Uterus (tissue), 4 donors: ENCODE data around the gene CIB2. TPM values are rescaled to one million over a fixed set of nuclear protein-coding genes. Genes with fewer than 3 reads are reported as not detected.

ENCODE experiments used
- DNase-seq, 2 donors: peaks; one replicate each; pipeline ENCODE4 v3.0.0-alpha.2; 2019 to 2020
- H3K27ac ChIP-seq, 2 donors: fragments of 200-600 bp; sonication (generic); 1 replicate in 1 of 2; 2 replicates in 1 of 2; pipeline ENCODE4 v1.5.1; 2016 to 2018
- H3K27me3 ChIP-seq, 2 donors: fragments of 200-600 bp; sonication (generic); one replicate each; pipeline ENCODE4 v1.5.1; 2018 to 2019; ENCODE audit warnings: control low read depth in 1 of 2
- H3K36me3 ChIP-seq, 2 donors: fragments of 200-600 bp; sonication (generic); one replicate each; pipeline ENCODE4 v1.5.1; 2019; ENCODE audit warnings: control low read depth in 1 of 2
- H3K4me1 ChIP-seq, 2 donors: fragments of 200-600 bp; sonication (generic); one replicate each; pipeline ENCODE4 v1.5.1; 2018 to 2019; ENCODE audit warnings: control low read depth in 1 of 2
- H3K4me3 ChIP-seq, 2 donors: fragments of 200-600 bp; sonication (generic); 1 replicate in 1 of 2; 2 replicates in 1 of 2; pipeline ENCODE4 v1.5.1; 2018 to 2019; ENCODE audit warnings: mild to moderate bottlenecking in 1 of 2
- H3K9me3 ChIP-seq, 2 donors: fragments of 200-600 bp; sonication (generic); one replicate each; pipeline ENCODE4 v1.5.1; 2019; ENCODE audit warnings: control low read depth in 1 of 2
- CTCF ChIP-seq, 4 experiments: fragments of 200-600 bp in 2 of 4; fragments of 450-650 bp in 2 of 4; sonication (generic) in 2 of 4; IDR thresholded peaks; one replicate each; pipeline ENCODE4 v1.5.1; 2016 to 2019; ENCODE audit warnings: antibody characterized with exemption in 4 of 4, mild to moderate bottlenecking in 2 of 4, moderate library complexity in 1 of 4
- POLR2A ChIP-seq, 2 donors: fragments of 450-650 bp; IDR thresholded peaks; one replicate each; pipeline ENCODE4 v1.6.1; 2016; ENCODE audit warnings: antibody characterized with exemption in 2 of 2, mild to moderate bottlenecking in 1 of 2, moderate library complexity in 1 of 2
- intact Hi-C: fragments of 100-400 bp; cut with DNase I; formaldehyde crosslinking; loops from one replicate; pipeline ENCODE4 v1.15.1; 2023; ENCODE audit warnings: low total_unique reads
- total RNA-seq, 4 donors: library from RNA; depleted of rRNA in 3 of 4; stranded (reverse); fragments of >200 nt in 3 of 4; gene quantifications; one replicate each; pipeline versions ENCODE4 v1.1.0 to v1.2.4, GENCODE V29; 2014 to 2023
- donor health status: DM: yes; HTN: yes; CAD: no.

Gene CIB2
- total RNA-seq, 4 donors from 2014 or later, result 4.4 to 11.3 (median 7.8) TPM

DNA sequence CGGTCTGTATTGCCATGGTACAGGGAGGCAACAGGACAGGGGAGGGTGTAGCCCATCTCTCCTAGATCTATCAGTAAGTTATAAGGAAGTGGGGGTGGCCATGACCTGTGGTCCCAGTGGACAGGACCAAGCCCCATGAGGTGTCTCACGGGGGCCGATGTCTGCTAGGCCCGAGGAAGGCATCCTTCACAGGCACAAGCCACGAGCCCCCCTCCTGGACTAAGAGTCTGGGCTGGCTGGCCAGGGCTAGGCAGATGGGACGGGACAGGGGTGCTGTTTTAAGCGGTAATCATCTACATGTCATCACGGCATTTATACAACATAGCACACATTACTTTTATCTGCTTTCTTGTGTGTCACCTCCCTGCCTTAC is 51.2 kb downstream of the CIB2 start:
- TF ChIP-seq POLR2A (IDR thresholded peaks at IDR 0.05), result no peak
- no peak for TF ChIP-seq CTCF (IDR thresholded peaks at IDR 0.05)
- no peaks in the 10 kb centered on the region for H3K36me3 ChIP-seq
- no peaks in the 10 kb centered on the region for H3K9me3 ChIP-seq
- intact Hi-C loops, result no loop called here
- no peaks in the 10 kb centered on the region for H3K4me1 ChIP-seq
- no peak overlapping the region for H3K4me3 ChIP-seq
- no peaks in the 10 kb centered on the region for H3K27me3 ChIP-seq
- no peak for DNase-seq
- H3K27ac ChIP-seq, result no peak overlapping the region

DNA sequence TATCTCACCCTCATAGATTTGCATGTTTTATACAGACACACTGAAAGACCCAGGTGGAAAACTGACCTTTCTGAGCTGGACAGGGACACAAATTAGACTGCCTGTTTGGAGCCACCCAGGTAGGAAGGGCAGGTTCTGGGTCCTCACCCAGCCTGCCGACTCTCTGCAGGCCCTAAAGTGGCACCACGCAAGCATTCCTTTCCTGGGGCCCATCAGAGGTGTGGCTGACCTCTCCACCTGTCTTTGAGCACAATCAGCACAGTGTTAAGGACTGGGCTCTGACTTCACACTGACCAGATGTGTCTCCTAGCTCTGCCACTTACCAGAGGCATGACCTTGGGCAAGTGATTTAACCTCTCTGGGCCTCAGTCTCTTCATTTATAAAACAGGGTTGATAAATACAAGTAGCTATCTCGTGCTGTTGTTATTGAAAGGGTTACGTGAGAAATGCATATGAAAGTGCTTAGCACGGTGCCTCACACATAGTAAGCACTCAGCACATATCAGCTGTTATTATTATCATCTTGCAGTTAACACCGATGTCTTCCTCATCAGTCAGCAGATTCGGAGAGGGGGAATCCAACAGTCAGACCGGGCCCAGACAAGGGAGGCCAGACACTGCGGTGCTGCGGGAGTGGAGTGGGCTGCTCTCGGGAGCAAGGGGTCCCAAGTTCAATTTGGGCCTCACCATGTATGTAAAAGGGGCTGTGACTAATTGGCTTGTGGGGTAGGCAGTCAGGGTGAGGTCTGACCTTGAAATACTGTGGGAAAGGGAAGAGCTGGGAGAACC is 51.8 kb downstream of the CIB2 start:
- Histone ChIP-seq H3K4me3 (no peak overlapping the region), H3K4me1 (no peaks in the 10 kb centered on the region), H3K9me3 (no peaks in the 10 kb centered on the region), H3K36me3 (no peaks in the 10 kb centered on the region), H3K27me3 (no peaks in the 10 kb centered on the region), H3K27ac (no peak overlapping the region)
- intact Hi-C loops, result loop anchor here (10.0 kb wide), 1 partner anchor 75 kb away; no protein-coding TSS in a partner anchor
- TF ChIP-seq CTCF (IDR thresholded peaks at IDR 0.05), result no peak
- no peak for TF ChIP-seq POLR2A (IDR thresholded peaks at IDR 0.05)
- no peak for DNase-seq

DNA sequence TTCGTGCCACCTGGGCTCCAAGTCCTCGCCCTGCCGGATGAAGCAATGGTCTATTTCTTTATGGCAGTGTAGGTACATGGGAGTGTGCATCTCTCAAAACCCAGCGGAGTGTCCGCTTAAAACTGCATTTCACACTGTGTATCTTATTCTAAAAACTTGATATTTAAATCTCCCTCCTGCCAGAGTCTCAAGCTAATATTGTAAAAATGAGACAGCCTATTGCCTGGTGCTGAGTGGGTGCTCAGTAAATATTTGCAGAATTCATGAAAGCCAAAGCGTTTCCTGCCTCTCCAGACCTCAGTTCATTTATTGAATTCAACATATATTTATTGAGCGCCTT is 53.4 kb downstream of the CIB2 start:
- no peaks in the 10 kb centered on the region for H3K36me3 ChIP-seq
- peak overlapping the region; percentile 41 to 96 for H3K4me3 ChIP-seq
- no peaks in the 10 kb centered on the region for H3K9me3 ChIP-seq
- H3K27ac ChIP-seq, result peak overlapping the region; percentile 88 to 95
- H3K4me1 ChIP-seq, result no peaks in the 10 kb centered on the region
- H3K27me3 ChIP-seq, result no peaks in the 10 kb centered on the region
- intact Hi-C loops, result loop anchor here (10.0 kb wide), 1 partner anchor 73 kb away; no protein-coding TSS in a partner anchor
- TF ChIP-seq CTCF (IDR thresholded peaks at IDR 0.05), result no peak
- TF ChIP-seq POLR2A (IDR thresholded peaks at IDR 0.05), result no peak
- DNase-seq, result no peak

DNA sequence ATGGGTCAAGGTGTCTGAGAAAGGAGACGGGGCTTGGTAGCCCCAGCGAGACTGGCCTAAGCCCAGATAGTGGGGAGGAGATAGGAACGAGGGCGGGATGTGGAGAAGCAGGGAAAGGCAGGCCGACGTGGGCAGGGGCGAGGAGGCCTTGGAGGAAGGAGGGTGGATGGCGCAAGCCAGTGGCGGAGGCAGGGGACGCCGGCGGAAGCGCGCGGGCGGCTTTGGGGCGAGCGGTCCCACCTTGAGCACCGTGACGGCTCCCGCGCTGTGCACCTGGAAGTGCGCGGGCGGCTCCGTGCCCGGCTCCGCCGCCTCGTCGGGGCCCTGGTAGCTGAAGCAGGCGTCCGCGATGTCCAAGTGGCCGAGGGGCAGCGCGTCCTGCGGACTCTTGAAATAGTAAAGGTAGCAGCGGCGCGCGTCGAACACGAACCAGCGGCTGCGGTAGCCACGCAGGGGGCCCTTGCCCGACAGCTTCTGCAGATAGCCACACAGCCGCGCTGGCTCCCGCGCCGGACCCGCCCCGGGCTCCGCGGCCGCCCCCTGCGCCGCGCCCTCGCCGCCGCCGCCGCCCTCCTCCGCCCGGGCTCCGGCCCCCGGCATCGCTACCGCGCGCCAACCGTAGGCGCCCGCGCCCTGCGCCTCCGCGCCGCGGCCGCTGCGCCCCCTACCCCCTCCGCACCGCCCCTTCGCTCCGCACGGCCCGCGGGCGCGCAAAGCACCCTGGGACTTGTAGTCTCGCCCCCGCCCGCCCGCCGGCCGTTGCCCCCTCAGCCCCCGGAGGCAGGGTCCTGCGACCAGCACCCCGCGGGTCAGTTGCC is 54.0 kb downstream of the CIB2 start, which contains the start of gene TBC1D2B:
TBC1D2B (minus strand) TSS at position 659 of the 818 bp plus-strand sequence; CDS start at position 600, 59 bp downstream.
- Histone ChIP-seq H3K4me1 (peaks cover 0 to 2% of the 10 kb centered on the region in 2 donors), H3K27me3 (no peaks in the 10 kb centered on the region), H3K27ac (peak within 1 kb of the TSS; percentile 88 to 95), H3K4me3 (peak within 1 kb of the TSS; percentile 41 to 96), H3K36me3 (no peaks in the 10 kb centered on the region), H3K9me3 (no peaks in the 10 kb centered on the region)
- peak; percentile 58 to 69 for DNase-seq
- TF ChIP-seq CTCF (IDR thresholded peaks at IDR 0.05) (peak in 3 of 4 experiments; percentile 21 to 33 (median 27)), POLR2A (IDR thresholded peaks at IDR 0.05) (peak in 1 of 2 donors; percentile 35)
- intact Hi-C loops, result loop anchor here (10.0 kb wide), 1 partner anchor 72 kb away; no protein-coding TSS in a partner anchor
